ENCODE data around the gene PITPNM3.

DNA sequence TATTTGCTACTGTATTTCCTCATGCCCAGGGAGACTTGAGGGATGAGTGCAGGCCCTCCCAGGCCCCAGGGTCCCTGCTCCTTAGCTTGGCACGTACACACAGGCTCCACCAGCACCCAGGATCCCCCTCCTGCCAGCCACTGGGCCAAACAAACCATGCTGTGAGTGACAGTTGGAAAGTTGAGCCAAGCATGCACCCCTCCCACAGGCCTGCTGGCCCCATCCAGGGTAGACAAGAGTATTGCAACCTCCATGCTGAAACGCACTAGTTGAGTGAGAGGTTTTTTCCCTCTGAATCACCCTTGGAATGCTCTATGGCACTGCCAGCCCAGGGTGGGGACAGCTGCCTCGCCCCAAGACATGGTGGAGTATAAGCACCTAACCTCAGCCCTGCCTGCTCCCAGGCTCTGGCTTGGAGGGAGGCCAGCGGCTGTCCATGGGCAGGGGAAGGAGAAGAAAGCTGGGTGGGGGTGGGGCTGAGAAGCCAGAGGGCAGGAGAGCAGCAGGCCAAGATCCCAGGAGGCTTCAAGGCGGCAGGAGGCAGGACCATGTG lies 49.6 kb downstream of the PITPNM3 start:
- no peak for TF ChIP-seq POLR2A (IDR thresholded peaks at IDR 0.05)
- TF ChIP-seq, protein P1, sequence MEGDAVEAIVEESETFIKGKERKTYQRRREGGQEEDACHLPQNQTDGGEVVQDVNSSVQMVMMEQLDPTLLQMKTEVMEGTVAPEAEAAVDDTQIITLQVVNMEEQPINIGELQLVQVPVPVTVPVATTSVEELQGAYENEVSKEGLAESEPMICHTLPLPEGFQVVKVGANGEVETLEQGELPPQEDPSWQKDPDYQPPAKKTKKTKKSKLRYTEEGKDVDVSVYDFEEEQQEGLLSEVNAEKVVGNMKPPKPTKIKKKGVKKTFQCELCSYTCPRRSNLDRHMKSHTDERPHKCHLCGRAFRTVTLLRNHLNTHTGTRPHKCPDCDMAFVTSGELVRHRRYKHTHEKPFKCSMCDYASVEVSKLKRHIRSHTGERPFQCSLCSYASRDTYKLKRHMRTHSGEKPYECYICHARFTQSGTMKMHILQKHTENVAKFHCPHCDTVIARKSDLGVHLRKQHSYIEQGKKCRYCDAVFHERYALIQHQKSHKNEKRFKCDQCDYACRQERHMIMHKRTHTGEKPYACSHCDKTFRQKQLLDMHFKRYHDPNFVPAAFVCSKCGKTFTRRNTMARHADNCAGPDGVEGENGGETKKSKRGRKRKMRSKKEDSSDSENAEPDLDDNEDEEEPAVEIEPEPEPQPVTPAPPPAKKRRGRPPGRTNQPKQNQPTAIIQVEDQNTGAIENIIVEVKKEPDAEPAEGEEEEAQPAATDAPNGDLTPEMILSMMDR (IDR thresholded peaks at IDR 0.05) = no peak

Data from heart left ventricle (tissue), 13 donors.